NCI-H187 treated with DMSO at 0.1 percent for 48 hours (cell line): Measurements from ENCODE around the gene DYNLT4.

Experiments
- DNase-seq: peaks from one replicate; lab custom pipeline; 2025; lab: John Stamatoyannopoulos, UW

DYNLT4 gene

DNA sequence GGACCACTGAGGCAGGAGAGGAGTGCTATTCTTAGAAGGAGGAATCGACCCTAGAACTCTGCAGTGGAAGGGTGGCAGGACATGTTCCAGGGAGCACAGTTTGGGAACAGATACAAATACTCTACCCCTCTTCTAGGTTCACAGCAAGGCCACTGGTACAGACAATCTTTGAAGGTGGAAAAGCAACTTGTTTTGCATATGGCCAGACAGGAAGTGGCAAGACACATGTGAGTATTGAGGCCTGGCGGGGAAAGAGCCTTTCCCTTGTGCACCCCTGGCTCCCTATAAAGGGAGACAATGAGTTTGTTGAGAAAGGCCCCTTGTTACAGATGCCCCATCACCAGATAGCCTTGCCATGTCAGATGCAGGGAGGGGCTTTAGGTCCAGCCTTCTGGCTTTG, 49.7 kb downstream of the DYNLT4 start:
- no peak for DNase-seq
